NCI-H146 (cell line): ENCODE measurements around the gene LY6G6D.
A peak's percentile ranks its signal among the peaks of the same experiment; 100 is the strongest.
"Not testable (repeated sequence)": the region's sequence is repeated elsewhere in the genome, so short reads cannot be mapped to it uniquely, and the experiment has no call there.

Source experiments
- DNase-seq: peaks from one replicate; lab custom pipeline; 2025; lab: John Stamatoyannopoulos, UW

The LY6G6D gene

GRCh38 chr6:31692353-31692752 is 22.8 kb upstream of the LY6G6D start:
- DNase-seq, result no peak

DNA sequence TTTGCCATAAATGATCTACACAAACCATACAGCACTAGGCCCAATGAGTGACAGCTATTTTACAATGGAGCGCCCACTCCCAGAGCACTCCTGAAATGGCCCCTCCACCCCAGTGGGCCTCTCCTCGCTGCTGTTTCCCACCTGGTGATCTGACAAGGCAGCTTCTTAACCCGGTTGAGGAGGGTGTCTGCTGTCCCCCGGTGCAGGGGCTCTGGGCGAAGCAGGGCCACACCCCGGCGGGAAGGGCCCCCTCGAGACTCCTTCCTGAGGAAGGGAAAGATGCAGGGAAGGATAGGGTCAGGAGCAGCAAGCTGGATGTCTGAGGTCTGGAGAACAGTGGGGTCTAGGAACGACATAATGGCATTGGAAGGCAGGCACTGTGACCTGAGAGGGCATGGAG is 22.3 kb upstream of the LY6G6D start:
- no peak for DNase-seq

DNA sequence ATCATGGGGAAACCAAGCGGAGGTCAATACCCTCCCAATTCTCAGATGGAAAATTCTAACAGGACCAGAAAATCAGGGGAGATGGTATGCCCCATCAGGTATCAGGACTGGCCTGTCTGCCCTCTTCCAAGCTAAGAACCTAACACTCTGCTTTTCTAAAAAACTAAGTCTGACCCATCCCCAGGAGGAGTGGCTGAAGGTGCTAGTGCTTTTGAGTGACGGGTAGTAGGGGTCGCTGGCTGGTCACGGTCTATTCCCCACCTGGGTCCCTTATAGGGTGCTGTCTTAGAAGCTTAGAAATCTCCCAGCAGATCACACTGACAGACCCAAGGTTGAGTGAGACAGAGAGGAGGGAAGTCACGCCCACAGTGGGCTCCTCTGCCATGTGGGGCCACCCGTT is 21.6 kb upstream of the LY6G6D start:
- DNase-seq, result no peak

GRCh38 chr6:31697555-31697954 is 17.6 kb upstream of the LY6G6D start:
- no peak for DNase-seq

GRCh38 chr6:31700740-31701401 is 14.3 kb upstream of the LY6G6D start:
- no peak for DNase-seq

DNA sequence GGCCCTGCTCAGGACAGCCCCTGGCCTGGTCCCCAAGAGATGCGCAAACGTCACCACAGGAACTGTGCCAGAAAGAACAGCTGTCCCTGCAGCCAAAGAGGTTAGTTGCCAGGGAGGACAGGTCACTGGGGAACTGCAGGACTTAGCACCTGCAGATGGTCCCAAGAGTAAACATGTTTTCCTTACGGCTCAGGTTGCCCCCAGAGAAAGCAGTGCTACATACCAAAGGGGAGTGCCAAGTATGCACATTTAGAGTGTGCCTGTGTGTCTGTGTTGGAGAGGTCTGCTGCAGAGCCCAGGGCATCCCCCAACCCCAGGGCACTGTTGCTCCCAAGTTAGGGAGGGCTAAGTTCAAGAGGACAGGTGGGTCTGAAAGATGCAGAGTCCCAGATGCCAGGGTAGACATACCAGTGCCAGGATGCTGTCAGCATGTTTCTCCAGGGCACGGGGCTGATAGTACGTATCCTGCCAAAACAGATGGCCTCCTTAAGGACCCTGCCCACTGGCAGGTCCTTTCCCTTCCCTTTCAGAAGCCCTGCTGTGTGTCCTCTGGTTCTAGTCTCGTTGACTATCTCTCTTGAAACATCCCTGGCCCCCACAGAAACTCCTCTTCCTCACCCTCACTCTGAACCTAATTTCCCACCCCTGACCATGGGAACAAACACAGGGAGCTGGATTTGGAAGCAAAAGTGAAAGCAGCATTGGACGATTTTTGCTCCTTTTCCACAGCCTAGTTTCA is 13.3 kb upstream of the LY6G6D start:
- peak; percentile 69 for DNase-seq

- DNase-seq, result peak; percentile 40
These were observed 12.7 kb upstream of the LY6G6D start for GRCh38 chr6:31702405-31702818.

DNA sequence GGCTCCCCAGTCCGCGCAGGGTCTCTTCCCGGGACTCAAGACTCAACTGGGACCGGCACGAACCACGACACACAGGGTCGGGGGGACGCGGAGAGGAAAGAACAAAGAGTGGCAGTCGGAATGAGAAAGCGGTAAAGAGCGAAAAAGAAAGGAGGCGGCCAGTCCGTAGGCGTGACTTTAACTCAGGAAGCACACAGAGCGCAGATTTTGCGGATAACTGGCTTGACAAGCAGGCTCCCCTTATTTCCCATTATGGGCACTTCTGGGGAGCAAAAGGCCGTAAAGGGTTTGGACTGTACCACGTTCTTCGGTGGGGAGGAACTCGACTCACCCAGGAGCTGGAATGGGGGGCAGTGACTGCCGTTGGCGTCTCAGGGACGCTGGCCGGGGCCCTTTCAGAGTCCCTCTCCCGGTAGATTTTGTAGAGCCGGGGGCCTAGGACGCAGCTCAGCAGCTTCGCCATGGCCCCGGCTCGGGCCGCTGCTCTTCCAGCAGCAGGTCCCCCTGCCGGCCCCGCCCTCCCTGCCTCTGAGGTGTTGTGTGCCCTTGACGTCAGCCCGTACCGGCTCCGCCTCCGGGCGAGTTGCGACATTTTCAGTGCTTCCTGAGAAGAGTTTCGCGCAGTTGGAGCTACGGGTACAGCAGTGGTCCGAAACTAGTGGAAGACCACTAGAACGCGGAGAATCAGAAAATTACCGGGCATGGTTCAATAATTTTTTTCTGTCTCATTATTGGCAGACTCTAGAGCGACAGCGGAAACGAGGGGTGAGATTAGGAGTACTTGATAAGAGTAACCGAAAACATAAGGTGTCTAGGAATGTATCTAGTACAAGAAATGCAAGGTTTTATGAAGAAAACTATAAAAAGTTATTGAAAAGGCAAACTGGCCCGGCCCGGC is 12.1 kb upstream of the LY6G6D start, which contains the start of gene ABHD16A:
ABHD16A (minus strand) TSS at position 506 of the 898 bp plus-strand sequence; CDS start at position 463, 43 bp downstream.
- DNase-seq, result peak; percentile 98

GRCh38 chr6:31705931-31706330 is 9.2 kb upstream of the LY6G6D start:
- DNase-seq, result no peak

DNA sequence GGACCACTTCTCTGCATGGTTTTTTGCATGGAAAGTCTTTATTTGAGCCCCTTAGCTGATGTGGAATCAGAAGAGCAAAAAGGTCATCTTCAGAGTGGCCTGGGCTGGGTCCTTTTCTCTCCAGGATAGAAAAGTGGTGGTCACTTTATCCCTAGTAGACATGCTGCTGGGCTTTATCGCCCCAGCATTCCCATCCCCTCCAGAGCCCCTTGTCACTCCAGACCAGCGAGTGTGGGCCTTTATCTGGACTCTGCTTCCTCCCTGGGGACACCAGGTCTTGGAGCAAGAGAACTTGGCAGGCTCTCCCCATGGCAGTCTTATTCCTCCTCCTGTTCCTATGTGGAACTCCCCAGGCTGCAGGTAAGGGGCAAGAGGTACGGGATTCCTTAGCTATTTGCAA is 8.5 kb upstream of the LY6G6D start, which contains the start of gene LY6G6F:
LY6G6F (plus strand) TSS at position 268 of the 400 bp plus-strand sequence; CDS start at position 309, 41 bp downstream.
- DNase-seq, result no peak

GRCh38 chr6:31707701-31708100 is 7.4 kb upstream of the LY6G6D start:
- DNase-seq, result no peak

- no peak for DNase-seq
These were observed 6.9 kb upstream of the LY6G6D start for GRCh38 chr6:31708224-31708623.

DNA sequence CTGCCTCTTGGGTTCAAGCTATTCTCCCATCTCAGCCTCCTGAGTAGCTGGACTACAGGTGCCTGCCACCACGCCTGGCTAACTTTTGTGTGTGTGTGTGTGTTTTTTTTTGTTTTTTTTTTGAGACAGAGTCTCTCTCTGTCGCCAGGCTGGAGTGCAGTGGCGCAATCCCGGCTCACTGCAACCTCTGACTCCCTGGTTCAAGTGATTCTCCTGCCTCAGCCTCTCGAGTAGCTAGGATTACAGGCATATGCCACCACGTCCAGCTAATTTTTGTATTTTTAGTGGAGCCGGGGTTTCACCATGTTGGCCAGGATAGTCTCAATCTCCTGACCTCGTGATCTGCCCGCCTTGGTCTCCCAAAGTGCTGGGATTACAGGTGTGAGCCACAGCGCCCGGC is 6.0 kb upstream of the LY6G6D start:
- DNase-seq, result not testable (repeated sequence)

GRCh38 chr6:31710523-31711219 is 4.5 kb upstream of the LY6G6D start:
- DNase-seq, result no peak

DNA sequence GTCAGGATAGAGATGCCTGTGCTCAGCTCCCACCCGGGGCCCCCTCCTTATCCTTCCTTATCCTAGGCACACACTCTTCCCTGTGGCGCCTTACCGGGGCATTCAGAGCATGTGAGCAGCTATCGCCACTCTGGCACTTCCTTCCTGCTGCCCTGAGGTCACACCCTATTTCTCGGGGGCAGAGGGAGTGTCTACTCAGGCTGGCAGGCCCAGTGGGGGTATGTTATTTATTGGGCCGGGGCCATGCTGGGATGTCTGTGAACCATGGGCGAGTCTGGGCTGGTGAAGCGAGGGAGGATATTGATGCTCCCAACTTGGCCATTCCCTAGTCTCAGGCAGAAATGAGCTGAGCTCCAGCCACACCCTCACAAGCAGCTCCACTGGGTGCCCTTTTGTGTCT is 3.9 kb upstream of the LY6G6D start:
- DNase-seq, result no peak

DNA sequence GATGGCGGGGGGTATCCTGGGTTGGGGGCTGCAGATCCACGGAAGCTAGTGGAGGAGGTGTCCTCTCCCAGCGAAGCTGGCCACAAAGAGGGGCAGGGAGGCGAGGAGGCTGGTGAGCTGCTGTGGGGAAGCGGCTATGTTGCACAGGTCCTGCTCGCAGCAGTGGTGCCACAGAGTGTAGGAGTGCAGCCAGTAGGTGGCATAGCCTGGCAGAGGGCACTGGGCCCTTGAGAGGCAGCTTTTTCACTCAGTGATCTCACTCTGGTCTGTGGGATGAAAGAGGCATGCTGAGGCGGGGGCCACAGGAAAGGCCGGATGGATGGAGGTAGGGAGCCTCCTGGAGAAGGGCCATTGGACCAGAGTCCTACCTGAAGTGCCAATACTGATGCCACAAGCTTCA is 2.9 kb upstream of the LY6G6D start:
- no peak for DNase-seq

DNA sequence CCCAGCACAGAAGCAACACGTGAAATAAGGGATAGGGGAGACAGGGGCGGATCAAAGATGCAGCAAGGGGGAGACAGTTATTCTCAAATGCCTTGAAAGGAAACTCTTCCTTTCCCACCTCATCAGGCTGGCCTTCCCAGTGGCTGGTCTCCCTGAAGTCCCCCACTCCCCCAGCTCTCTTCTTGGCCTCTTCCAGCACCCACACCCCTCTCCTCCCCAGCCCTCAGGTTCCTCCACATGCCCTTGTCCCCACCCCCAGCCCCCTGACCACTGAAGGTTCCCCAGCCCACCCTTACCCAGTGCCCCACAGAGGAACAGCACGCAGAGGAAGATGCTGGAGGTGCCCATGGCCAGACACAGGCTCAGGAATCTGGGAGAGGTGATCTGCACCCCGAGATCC is 1.7 kb upstream of the LY6G6D start:
- no peak for DNase-seq

DNA sequence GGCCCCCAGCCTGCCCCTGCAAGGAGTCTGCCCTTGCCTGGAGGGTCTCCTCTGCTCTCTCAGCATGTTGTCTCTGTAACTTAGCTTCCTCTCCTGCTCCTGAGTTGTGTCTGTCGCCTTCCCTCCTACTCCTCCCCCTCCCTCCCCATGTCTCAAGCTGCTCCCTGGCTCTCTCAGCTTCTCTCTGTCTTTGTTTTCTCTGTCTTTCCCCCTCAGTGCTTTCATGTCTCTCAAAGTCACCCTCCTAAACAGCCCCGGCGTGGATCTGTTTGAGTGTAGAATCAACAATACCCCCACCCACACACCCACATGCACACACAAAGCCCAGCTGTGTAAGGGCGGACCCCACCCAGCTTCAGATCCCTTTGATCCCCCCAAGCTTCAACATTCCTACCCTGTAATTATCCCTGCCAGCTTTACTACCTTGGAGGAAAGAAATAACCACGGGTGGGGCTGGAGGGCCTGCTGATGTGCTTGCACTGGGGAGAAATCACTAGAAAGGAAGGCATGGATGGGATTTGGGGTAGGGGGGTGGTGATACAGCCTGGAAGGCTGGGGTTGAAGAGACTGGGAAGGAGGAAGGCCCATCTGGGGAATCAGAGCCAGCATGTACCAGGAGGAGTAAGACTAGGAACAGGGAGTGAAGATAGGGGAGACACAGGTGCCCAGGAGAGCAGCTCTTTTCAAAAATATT is 1.0 kb upstream of the LY6G6D start:
- peak; percentile 41 for DNase-seq

- no peak for DNase-seq
These were observed 2.5 kb downstream of the LY6G6D start for GRCh38 chr6:31717499-31718222.

DNA sequence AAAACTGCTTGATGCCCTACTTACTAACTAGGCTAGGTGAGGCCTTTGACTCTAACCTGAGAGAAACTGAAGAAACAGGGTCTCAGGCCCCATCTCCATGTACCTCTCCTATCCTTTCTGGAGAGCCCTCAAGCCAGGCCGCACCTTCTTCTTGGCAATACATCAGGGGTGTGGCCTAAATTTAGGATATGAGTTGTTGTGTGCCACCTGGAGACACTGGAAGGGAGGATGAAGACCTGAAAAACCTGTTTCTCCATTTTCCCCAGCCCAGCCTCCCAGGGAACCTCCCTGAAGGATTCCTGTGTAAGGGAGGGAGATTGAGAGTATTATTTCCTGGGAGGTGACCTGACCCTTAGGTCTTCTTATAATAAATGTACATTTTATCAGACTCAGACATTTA is 3.1 kb downstream of the LY6G6D start:
- no peak for DNase-seq

DNA sequence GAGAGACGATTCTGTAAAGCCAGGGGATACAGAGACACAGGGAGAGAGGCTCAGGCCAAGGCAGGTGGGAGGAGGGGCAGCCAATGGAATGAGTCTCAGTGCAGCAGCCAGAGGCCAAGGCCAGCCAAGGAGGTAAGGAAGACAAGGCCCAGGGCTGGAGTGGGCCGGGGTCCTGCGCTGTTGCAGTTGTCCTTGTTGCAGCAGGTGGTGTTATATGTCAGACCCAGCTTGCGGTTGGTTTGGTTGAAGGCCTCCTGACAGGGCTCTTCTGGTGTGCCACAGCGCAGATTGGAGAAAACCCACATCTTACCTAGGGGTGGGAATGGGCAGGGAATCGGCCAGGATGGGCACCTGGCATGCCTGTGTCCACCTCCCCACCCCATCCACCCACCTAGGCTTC is 3.9 kb downstream of the LY6G6D start:
- no peak for DNase-seq
